ENCODE measurements around the gene CHRNB4. TPM values are rescaled to one million over a fixed set of nuclear protein-coding genes. Genes with fewer than 3 reads are reported as not detected.
A peak's percentile ranks its signal among the peaks of the same experiment; 100 is the strongest.

Gene CHRNB4
- total RNA-seq, 1 donor from 2014 or later = not detected

GRCh38 chr15:78661001-78661400 lies 20.0 kb upstream of the CHRNB4 start:
- Mint-ChIP-seq H3K27ac (no peak overlapping the region), H3K4me1 (ENCODE audit: low read depth) (no peaks in the 10 kb centered on the region), H3K4me3 (no peak overlapping the region), H3K36me3 (ENCODE audit: low read depth) (no peaks in the 10 kb centered on the region), H3K27me3 (ENCODE audit: insufficient read depth) (peaks cover 8% of the 10 kb centered on the region), H3K9me3 (no peaks in the 10 kb centered on the region)
- intact Hi-C loops (cut with micrococcal nuclease) = no loop called here
- no peak for DNase-seq (ENCODE audit: low spot score)

GRCh38 chr15:78660584-78660983 lies 19.6 kb upstream of the CHRNB4 start:
- Mint-ChIP-seq H3K36me3 (ENCODE audit: low read depth) (no peaks in the 10 kb centered on the region), H3K9me3 (no peaks in the 10 kb centered on the region), H3K27me3 (ENCODE audit: insufficient read depth) (peaks cover 7% of the 10 kb centered on the region), H3K4me3 (no peak overlapping the region), H3K4me1 (ENCODE audit: low read depth) (no peaks in the 10 kb centered on the region), H3K27ac (no peak overlapping the region)
- intact Hi-C loops (cut with micrococcal nuclease) = no loop called here
- no peak for DNase-seq (ENCODE audit: low spot score)

- Mint-ChIP-seq H3K27ac (no peak overlapping the region), H3K4me1 (ENCODE audit: low read depth) (no peaks in the 10 kb centered on the region), H3K4me3 (no peak overlapping the region), H3K36me3 (ENCODE audit: low read depth) (no peaks in the 10 kb centered on the region), H3K9me3 (no peaks in the 10 kb centered on the region), H3K27me3 (ENCODE audit: insufficient read depth) (peaks cover 4% of the 10 kb centered on the region)
- intact Hi-C loops (cut with micrococcal nuclease) = no loop called here
- no peak for DNase-seq (ENCODE audit: low spot score)
Observed at GRCh38 chr15:78658823-78659222, 17.8 kb upstream of the CHRNB4 start.

GRCh38 chr15:78654272-78654671 lies 13.3 kb upstream of the CHRNB4 start:
- no peaks in the 10 kb centered on the region for H3K36me3 Mint-ChIP-seq (ENCODE audit: low read depth)

GRCh38 chr15:78651930-78652615 lies 11.1 kb upstream of the CHRNB4 start:
- intact Hi-C loops (cut with micrococcal nuclease) = no loop called here
- H3K36me3 Mint-ChIP-seq (ENCODE audit: low read depth) = no peaks in the 10 kb centered on the region
- H3K4me1 Mint-ChIP-seq (ENCODE audit: low read depth) = no peaks in the 10 kb centered on the region
- peaks cover 1% of the 10 kb centered on the region for H3K27me3 Mint-ChIP-seq (ENCODE audit: insufficient read depth)
- no peak overlapping the region for H3K27ac Mint-ChIP-seq
- DNase-seq (ENCODE audit: low spot score) = no peak
- no peaks in the 10 kb centered on the region for H3K9me3 Mint-ChIP-seq
- no peak overlapping the region for H3K4me3 Mint-ChIP-seq

More at GRCh38 chr15:78654272-78654671, 13.3 kb upstream of the CHRNB4 start:
- no peak overlapping the region for H3K27ac Mint-ChIP-seq
- peaks cover 4% of the 10 kb centered on the region for H3K27me3 Mint-ChIP-seq (ENCODE audit: insufficient read depth)
- H3K9me3 Mint-ChIP-seq = no peaks in the 10 kb centered on the region
- intact Hi-C loops (cut with micrococcal nuclease) = no loop called here
- no peak for DNase-seq (ENCODE audit: low spot score)
- H3K4me3 Mint-ChIP-seq = no peak overlapping the region
- no peaks in the 10 kb centered on the region for H3K4me1 Mint-ChIP-seq (ENCODE audit: low read depth)

- Mint-ChIP-seq H3K27me3 (ENCODE audit: insufficient read depth) (peaks cover 1% of the 10 kb centered on the region), H3K27ac (no peak overlapping the region), H3K4me3 (no peak overlapping the region), H3K36me3 (ENCODE audit: low read depth) (no peaks in the 10 kb centered on the region), H3K4me1 (ENCODE audit: low read depth) (no peaks in the 10 kb centered on the region), H3K9me3 (no peaks in the 10 kb centered on the region)
- intact Hi-C loops (cut with micrococcal nuclease) = no loop called here
- DNase-seq (ENCODE audit: low spot score) = no peak
Observed at GRCh38 chr15:78651007-78651406, 10.0 kb upstream of the CHRNB4 start.

- Mint-ChIP-seq H3K36me3 (ENCODE audit: low read depth) (no peaks in the 10 kb centered on the region), H3K4me1 (ENCODE audit: low read depth) (no peaks in the 10 kb centered on the region), H3K27ac (no peak overlapping the region), H3K4me3 (no peak overlapping the region), H3K27me3 (ENCODE audit: insufficient read depth) (peaks cover 1% of the 10 kb centered on the region), H3K9me3 (no peaks in the 10 kb centered on the region)
- DNase-seq (ENCODE audit: low spot score) = no peak
- intact Hi-C loops (cut with micrococcal nuclease) = no loop called here
Observed at GRCh38 chr15:78650022-78650421, 9.0 kb upstream of the CHRNB4 start.

- Mint-ChIP-seq H3K4me1 (ENCODE audit: low read depth) (no peaks in the 10 kb centered on the region), H3K27ac (no peak overlapping the region), H3K36me3 (ENCODE audit: low read depth) (no peaks in the 10 kb centered on the region), H3K4me3 (no peak overlapping the region), H3K9me3 (no peaks in the 10 kb centered on the region), H3K27me3 (ENCODE audit: insufficient read depth) (peaks cover 8% of the 10 kb centered on the region)
- intact Hi-C loops (cut with micrococcal nuclease) = no loop called here
- no peak for DNase-seq (ENCODE audit: low spot score)
Observed at GRCh38 chr15:78645009-78645408, 4.0 kb upstream of the CHRNB4 start.

GRCh38 chr15:78642331-78642730 lies 1.3 kb upstream of the CHRNB4 start:
- intact Hi-C loops (cut with micrococcal nuclease) = no loop called here
- Mint-ChIP-seq H3K36me3 (ENCODE audit: low read depth) (no peaks in the 10 kb centered on the region), H3K4me1 (ENCODE audit: low read depth) (no peaks in the 10 kb centered on the region), H3K4me3 (no peak overlapping the region), H3K27me3 (ENCODE audit: insufficient read depth) (peaks cover 14% of the 10 kb centered on the region), H3K27ac (no peak overlapping the region), H3K9me3 (no peaks in the 10 kb centered on the region)
- no peak for DNase-seq (ENCODE audit: low spot score)

GRCh38 chr15:78641749-78642275 lies 802 bp upstream of the CHRNB4 start:
- Mint-ChIP-seq H3K4me3 (peak overlapping the region; percentile 57), H3K4me1 (ENCODE audit: low read depth) (no peaks in the 10 kb centered on the region), H3K9me3 (no peaks in the 10 kb centered on the region), H3K27ac (no peak overlapping the region), H3K27me3 (ENCODE audit: insufficient read depth) (peaks cover 14% of the 10 kb centered on the region), H3K36me3 (ENCODE audit: low read depth) (no peaks in the 10 kb centered on the region)
- intact Hi-C loops (cut with micrococcal nuclease) = no loop called here
- DNase-seq (ENCODE audit: low spot score) = no peak

GRCh38 chr15:78640527-78641101 lies 396 bp downstream of the CHRNB4 start:
- no peak overlapping the region for H3K4me3 Mint-ChIP-seq
- no peaks in the 10 kb centered on the region for H3K4me1 Mint-ChIP-seq (ENCODE audit: low read depth)
- peaks cover 14% of the 10 kb centered on the region for H3K27me3 Mint-ChIP-seq (ENCODE audit: insufficient read depth)
- no peak overlapping the region for H3K27ac Mint-ChIP-seq
- intact Hi-C loops (cut with micrococcal nuclease) = no loop called here
- DNase-seq (ENCODE audit: low spot score) = no peak
- H3K36me3 Mint-ChIP-seq (ENCODE audit: low read depth) = no peaks in the 10 kb centered on the region
- no peaks in the 10 kb centered on the region for H3K9me3 Mint-ChIP-seq

- no peak overlapping the region for H3K4me3 Mint-ChIP-seq
- H3K9me3 Mint-ChIP-seq = no peaks in the 10 kb centered on the region
- DNase-seq (ENCODE audit: low spot score) = no peak
- intact Hi-C loops (cut with micrococcal nuclease) = loop anchor here (1.0 kb wide), 1 partner anchor 71 kb away; no protein-coding TSS in a partner anchor
- peaks cover 14% of the 10 kb centered on the region for H3K27me3 Mint-ChIP-seq (ENCODE audit: insufficient read depth)
- no peak overlapping the region for H3K27ac Mint-ChIP-seq
- H3K4me1 Mint-ChIP-seq (ENCODE audit: low read depth) = no peaks in the 10 kb centered on the region
- H3K36me3 Mint-ChIP-seq (ENCODE audit: low read depth) = no peaks in the 10 kb centered on the region
Observed at GRCh38 chr15:78638658-78639314, 2.2 kb downstream of the CHRNB4 start.

GRCh38 chr15:78637776-78638435 lies 3.1 kb downstream of the CHRNB4 start:
- intact Hi-C loops (cut with micrococcal nuclease) = loop anchor here (1.0 kb wide), 1 partner anchor 71 kb away; no protein-coding TSS in a partner anchor
- H3K27me3 Mint-ChIP-seq (ENCODE audit: insufficient read depth) = peaks cover 16% of the 10 kb centered on the region
- no peak for DNase-seq (ENCODE audit: low spot score)
- no peaks in the 10 kb centered on the region for H3K36me3 Mint-ChIP-seq (ENCODE audit: low read depth)
- H3K9me3 Mint-ChIP-seq = no peaks in the 10 kb centered on the region
- no peaks in the 10 kb centered on the region for H3K4me1 Mint-ChIP-seq (ENCODE audit: low read depth)
- H3K27ac Mint-ChIP-seq = no peak overlapping the region
- no peak overlapping the region for H3K4me3 Mint-ChIP-seq

Measured in activated T-helper 1 cell treated with anti-CD3 and anti-CD28 coated beads, Interleukin-12 subunit alpha, Interleukin-12 subunit beta, Interleukin-2, Interleukin-4 antibody, amounts not matched to agents 30 ng/mL and 10 ng/mL and 1 ng/mL, durations not matched to agents 14 hours and 24 hours and 36 hours (primary cell).